Upper lobe of right lung (tissue), 1 donor: ENCODE results near the gene ZKSCAN1. TPM values are rescaled to one million over a fixed set of nuclear protein-coding genes. Genes with fewer than 3 reads are reported as not detected.
"Not testable (repeated sequence)": the region's sequence is repeated elsewhere in the genome, so short reads cannot be mapped to it uniquely, and the experiment has no call there.

Experiments used
- ATAC-seq: fragments of 200-7000 bp; cut with Tn5 transposase; one replicate; pipeline ENCODE4 v1.9.1; 2020; ENCODE audit warnings: mild to moderate bottlenecking, moderate library complexity
- DNase-seq: peaks from one replicate; pipeline ENCODE4 v3.0.0-alpha.2; 2020
- H3K27ac ChIP-seq: fragments of 200-600 bp; one replicate; pipeline ENCODE4 v1.8.0; 2022
- H3K27me3 ChIP-seq: fragments of 200-600 bp; one replicate; pipeline ENCODE4 v1.8.0; 2022; ENCODE audit warnings: mild to moderate bottlenecking
- H3K36me3 ChIP-seq: fragments of 200-600 bp; one replicate; pipeline ENCODE4 v1.8.0; 2022
- H3K4me1 ChIP-seq: fragments of 200-600 bp; one replicate; pipeline ENCODE4 v1.8.0; 2022
- H3K4me3 ChIP-seq: fragments of 200-600 bp; one replicate; pipeline ENCODE4 v1.8.0; 2022; ENCODE audit warnings: mild to moderate bottlenecking
- H3K9me3 ChIP-seq: fragments of 200-600 bp; one replicate; pipeline ENCODE4 v1.8.0; 2022
- intact Hi-C: fragments of 100-400 bp; cut with DNase I; formaldehyde crosslinking; loops from one replicate; pipeline ENCODE4 v1.11.0; 2022
- long read RNA-seq: library from polyadenylated mRNA; unstranded; transcript quantifications from one replicate; pipeline ENCODE4 v2.0.0, GENCODE V29; 2021
- total RNA-seq: library from RNA; stranded (reverse); fragmentation: NEBNext Ultra II Directional; extraction: Animal tissue kit (Norgen Biotek cat#: 25700); gene quantifications from one replicate; pipeline ENCODE4 v1.2.1, GENCODE V29; 2021
- TF ChIP-seq, protein P1 (sequence below): fragments of 200-600 bp; IDR thresholded peaks from one replicate; pipeline ENCODE4 v1.8.0; 2022; ENCODE audit warnings: antibody characterized with exemption
- donor health status: DM: no; HTN: yes; CAD: no; lungs with severe emphysema.

Gene ZKSCAN1
- total RNA-seq: 57.5 TPM
- long read RNA-seq, full-length matches to known transcripts: 20 of 38 reads
- long read RNA-seq, partial matches to known transcripts: 1 of 38 reads
- long read RNA-seq, other reads (novel, unspliced or antisense): 17 of 38 reads

DNA sequence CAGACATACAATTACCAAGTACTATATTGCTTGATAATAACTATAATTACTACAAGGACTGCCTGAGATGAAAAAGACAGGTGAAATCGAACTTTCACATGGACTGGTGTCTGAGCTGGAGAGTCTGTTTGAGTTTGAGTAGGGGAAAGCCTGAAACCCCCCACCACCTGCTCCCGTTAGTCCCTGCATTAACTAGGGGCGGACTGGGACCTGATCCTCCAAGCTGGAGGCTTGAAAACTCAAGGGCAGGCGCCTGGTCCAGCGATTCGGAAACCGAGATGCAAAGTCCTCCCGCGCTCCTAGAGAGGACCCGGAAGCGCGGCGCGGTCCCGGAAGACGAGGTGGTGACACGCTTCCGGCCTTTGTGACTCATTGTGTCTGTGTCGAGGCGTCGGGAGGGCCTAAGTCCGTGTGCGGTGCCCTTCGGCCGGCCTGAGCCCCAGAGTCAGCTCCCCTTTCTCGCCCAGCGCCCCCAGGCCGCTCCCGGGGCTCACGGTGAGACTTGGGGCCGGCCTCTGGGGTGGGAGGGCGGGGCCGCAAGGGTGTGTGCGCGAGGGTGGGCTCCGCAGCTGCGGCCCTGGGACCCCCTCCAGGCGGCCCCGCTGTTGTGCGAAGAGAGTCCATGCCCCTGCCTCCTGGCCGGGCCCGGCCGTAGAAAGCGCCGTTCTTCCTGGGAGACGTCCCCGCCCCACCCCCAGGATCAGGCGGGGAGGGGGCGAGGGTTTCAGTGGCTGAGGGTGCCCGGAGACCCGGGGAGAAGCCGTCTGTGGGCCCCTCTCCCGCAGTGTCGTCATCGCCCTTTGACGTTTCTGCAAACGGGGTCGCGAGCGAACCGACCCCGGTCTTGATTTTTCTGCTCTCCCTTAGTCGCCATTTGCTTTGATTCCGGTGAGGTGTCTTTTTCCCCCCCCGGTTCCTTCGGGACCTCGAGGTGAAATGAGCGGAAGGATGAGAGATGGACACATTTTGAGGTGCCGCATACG lies at the start of gene ZKSCAN1:
Gene ZKSCAN1 (plus strand): TSS at position 365 of the 983 bp plus-strand sequence. CDS start 7,911 bp downstream, outside the sequence.
- Histone ChIP-seq H3K4me1 (peaks cover 29% of the 10 kb centered on the region), H3K27me3 (no peaks in the 10 kb centered on the region), H3K36me3 (no peaks in the 10 kb centered on the region), H3K27ac (peak within 1 kb of the TSS; percentile 99), H3K9me3 (no peaks in the 10 kb centered on the region), H3K4me3 (peak within 1 kb of the TSS; percentile 100)
- TF ChIP-seq, protein P1, sequence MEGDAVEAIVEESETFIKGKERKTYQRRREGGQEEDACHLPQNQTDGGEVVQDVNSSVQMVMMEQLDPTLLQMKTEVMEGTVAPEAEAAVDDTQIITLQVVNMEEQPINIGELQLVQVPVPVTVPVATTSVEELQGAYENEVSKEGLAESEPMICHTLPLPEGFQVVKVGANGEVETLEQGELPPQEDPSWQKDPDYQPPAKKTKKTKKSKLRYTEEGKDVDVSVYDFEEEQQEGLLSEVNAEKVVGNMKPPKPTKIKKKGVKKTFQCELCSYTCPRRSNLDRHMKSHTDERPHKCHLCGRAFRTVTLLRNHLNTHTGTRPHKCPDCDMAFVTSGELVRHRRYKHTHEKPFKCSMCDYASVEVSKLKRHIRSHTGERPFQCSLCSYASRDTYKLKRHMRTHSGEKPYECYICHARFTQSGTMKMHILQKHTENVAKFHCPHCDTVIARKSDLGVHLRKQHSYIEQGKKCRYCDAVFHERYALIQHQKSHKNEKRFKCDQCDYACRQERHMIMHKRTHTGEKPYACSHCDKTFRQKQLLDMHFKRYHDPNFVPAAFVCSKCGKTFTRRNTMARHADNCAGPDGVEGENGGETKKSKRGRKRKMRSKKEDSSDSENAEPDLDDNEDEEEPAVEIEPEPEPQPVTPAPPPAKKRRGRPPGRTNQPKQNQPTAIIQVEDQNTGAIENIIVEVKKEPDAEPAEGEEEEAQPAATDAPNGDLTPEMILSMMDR: no peak
- DNase-seq (peak; percentile 93), ATAC-seq (peak; percentile 96)
- intact Hi-C loops: no loop called here

DNA sequence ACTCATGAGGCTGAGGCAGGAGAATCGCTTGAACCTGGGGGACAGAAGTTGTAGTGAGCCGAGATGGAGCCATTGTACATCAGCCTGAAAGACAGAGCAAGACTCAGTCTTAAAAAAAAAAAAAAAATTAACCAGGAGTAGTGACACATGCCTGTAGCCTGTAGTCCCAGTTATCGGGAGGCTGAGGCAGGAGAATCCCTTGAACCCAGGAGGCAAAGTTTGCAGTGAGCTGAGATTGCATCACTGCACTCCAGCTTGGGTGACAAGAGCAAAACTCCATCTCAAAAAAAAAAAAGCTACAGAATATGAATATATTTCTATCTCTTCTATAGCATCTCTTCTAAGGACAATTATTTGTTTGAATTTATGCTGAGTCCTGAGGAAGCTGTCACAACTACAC lies 46.1 kb upstream of the ZKSCAN1 start:
- intact Hi-C loops: no loop called here
- H3K27me3 ChIP-seq: peaks cover 5% of the 10 kb centered on the region
- no peaks in the 10 kb centered on the region for H3K4me1 ChIP-seq
- H3K4me3 ChIP-seq: no peak overlapping the region
- no peaks in the 10 kb centered on the region for H3K9me3 ChIP-seq
- no peak overlapping the region for H3K27ac ChIP-seq
- H3K36me3 ChIP-seq: no peaks in the 10 kb centered on the region
- no peak for ATAC-seq
- no peak for DNase-seq
- TF ChIP-seq, protein P1: no peak

DNA sequence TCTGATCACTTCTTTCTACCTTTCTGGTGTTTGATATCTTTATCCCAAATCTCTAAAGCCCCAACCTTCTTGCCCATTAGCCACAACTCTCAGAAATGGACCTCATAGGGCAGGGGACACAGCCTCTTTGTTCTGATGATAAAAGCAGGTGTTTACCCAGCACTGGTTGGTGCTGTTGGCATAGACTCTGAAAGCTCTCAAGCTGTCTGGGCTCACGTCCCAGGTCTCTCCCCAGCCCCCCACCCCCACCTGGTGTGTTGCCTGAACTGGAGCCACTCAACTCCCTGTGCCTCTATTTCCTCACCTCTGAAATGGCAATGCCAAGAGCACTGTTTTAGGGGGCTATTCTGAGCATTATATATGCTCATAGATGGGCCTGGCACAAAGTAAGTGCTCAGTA lies 45.6 kb upstream of the ZKSCAN1 start:
- H3K4me3 ChIP-seq, intact Hi-C loops, H3K36me3 ChIP-seq, H3K27me3 ChIP-seq, H3K4me1 ChIP-seq, H3K27ac ChIP-seq, H3K9me3 ChIP-seq: not testable (repeated sequence)
- peak; percentile 81 for ATAC-seq
- peak; percentile 72 for DNase-seq

DNA sequence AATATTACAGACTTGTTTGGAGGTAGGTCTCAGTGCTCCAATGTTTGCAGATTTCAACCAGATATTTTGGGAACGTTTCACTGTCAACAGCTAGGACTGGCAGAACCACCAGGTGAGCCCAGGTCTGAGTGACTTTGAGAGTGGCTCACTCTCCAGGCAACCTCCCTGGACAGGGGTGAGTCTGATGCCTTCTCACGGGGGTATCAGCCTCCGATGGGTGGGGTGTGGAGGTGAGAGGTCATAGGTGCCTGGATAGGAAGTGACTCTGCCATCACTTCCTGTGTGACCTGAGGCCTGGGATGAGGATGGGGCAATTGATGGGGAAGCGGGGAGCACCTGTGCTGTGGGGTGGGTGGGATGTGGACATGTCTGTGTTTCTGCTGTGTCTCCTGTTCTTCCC lies 44.2 kb upstream of the ZKSCAN1 start:
- Histone ChIP-seq H3K27me3 (peaks cover under 1% of the 10 kb centered on the region), H3K4me3 (no peak overlapping the region), H3K36me3 (no peaks in the 10 kb centered on the region), H3K4me1 (no peaks in the 10 kb centered on the region), H3K9me3 (no peaks in the 10 kb centered on the region), H3K27ac (no peak overlapping the region)
- DNase-seq (peak; percentile 18), ATAC-seq (no peak)
- TF ChIP-seq, protein P1: no peak
- intact Hi-C loops: no loop called here

DNA sequence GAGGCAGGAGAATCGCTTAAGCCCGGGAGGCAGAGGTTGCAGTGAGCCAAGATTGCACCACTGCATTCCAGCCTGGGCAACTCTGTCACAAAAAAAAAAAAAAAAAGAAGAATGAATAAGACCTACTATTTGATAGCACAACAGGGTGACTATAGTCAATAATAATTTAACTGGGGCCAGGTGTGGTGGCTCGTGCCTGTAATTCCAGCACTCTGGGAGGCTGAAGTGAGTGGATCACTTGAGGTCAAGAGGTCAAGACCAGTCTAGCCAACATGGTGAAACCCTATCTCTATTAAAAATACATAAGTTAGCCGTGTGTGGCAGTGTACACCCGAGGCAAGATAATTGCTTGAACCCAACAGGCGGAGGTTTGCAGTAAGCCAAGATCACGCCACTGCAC lies 41.6 kb upstream of the ZKSCAN1 start:
- ATAC-seq, H3K9me3 ChIP-seq, H3K27ac ChIP-seq, DNase-seq, H3K27me3 ChIP-seq, H3K4me1 ChIP-seq, H3K36me3 ChIP-seq, H3K4me3 ChIP-seq, intact Hi-C loops: not testable (repeated sequence)

DNA sequence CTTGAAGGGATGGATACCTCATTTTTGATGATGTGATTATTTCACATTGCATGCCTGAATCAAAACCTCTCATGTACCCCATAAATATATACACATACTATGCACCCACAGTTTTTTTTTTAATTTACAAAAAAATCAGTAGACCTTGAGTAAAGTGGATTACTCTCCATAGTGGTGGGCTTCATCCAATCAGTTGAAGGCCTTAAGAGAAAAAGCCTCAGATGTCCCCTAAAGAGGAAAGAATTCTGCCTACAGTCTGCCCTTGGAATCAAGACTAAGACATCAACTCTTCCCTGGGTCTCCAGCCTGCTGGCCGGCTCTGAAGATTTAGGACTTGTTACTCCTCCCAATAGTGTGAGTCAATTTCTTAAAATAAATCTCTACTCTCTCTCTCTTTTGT lies 40.7 kb upstream of the ZKSCAN1 start:
- TF ChIP-seq, protein P1: no peak
- DNase-seq: no peak

More for the DNA sequence above, 40.7 kb upstream of the ZKSCAN1 start:
- H3K9me3 ChIP-seq: no peaks in the 10 kb centered on the region
- no peak overlapping the region for H3K27ac ChIP-seq
- H3K4me1 ChIP-seq: no peaks in the 10 kb centered on the region
- no peak overlapping the region for H3K4me3 ChIP-seq
- no peak for ATAC-seq
- no peaks in the 10 kb centered on the region for H3K27me3 ChIP-seq
- intact Hi-C loops: no loop called here
- H3K36me3 ChIP-seq: no peaks in the 10 kb centered on the region
